Progenitor cell of endocrine pancreas (in vitro differentiated cells): ENCODE results near the gene CTDSPL. TPM values are rescaled to one million over a fixed set of nuclear protein-coding genes. Genes with fewer than 3 reads are reported as not detected.

Source experiments
- DNase-seq: peaks from one replicate; pipeline ENCODE4 v3.0.0; 2021; ENCODE audit warnings: low spot score; ENCODE audit not compliant: unreplicated experiment
- H3K27ac Mint-ChIP-seq: 2 replicates; pipeline ENCODE4 v1.8.0; 2021; ENCODE audit warnings: mild to moderate bottlenecking, moderate library complexity, mixed read lengths
- H3K27me3 Mint-ChIP-seq: 2 replicates; pipeline ENCODE4 v1.8.0; 2021; ENCODE audit warnings: mixed read lengths
- H3K36me3 Mint-ChIP-seq: 2 replicates; pipeline ENCODE4 v1.8.0; 2022; ENCODE audit warnings: mixed read lengths; ENCODE audit not compliant: insufficient read depth
- H3K4me1 Mint-ChIP-seq: 2 replicates; pipeline ENCODE4 v1.8.0; 2021; ENCODE audit warnings: low read depth, mixed read lengths
- H3K4me3 Mint-ChIP-seq: 2 replicates; pipeline ENCODE4 v1.8.0; 2021; ENCODE audit warnings: low read depth, mild to moderate bottlenecking, moderate library complexity, mixed read lengths
- H3K9me3 Mint-ChIP-seq: 2 replicates; pipeline ENCODE4 v1.8.0; 2021; ENCODE audit warnings: low read depth, mixed read lengths
- CTCF ChIP-seq: fragments of 200-600 bp; sonication (generic); IDR thresholded peaks from one replicate; pipeline ENCODE4 v1.5.0; 2021; ENCODE audit warnings: antibody characterized with exemption, mild to moderate bottlenecking; ENCODE audit not compliant: unreplicated experiment
- total RNA-seq: library from RNA; stranded (reverse); gene quantifications from 2 replicates; pipeline ENCODE4 v1.2.1, GENCODE V29; 2021

Gene CTDSPL
- total RNA-seq, 1 donor from 2014 or later = 53.3 TPM

GRCh38 chr3:38000242-38000916 lies 138.7 kb downstream of the CTDSPL start:
- no peaks in the 10 kb centered on the region for H3K9me3 Mint-ChIP-seq
- no peak overlapping the region for H3K4me3 Mint-ChIP-seq
- H3K27ac Mint-ChIP-seq = no peak overlapping the region
- H3K4me1 Mint-ChIP-seq = peaks cover 25% of the 10 kb centered on the region
- H3K36me3 Mint-ChIP-seq = peaks cover 2% of the 10 kb centered on the region
- H3K27me3 Mint-ChIP-seq = peaks cover 3% of the 10 kb centered on the region
- TF ChIP-seq CTCF = no peak
- no peak for DNase-seq

GRCh38 chr3:38000965-38001455 lies 139.3 kb downstream of the CTDSPL start:
- Mint-ChIP-seq H3K4me3 (no peak overlapping the region), H3K36me3 (peaks cover 2% of the 10 kb centered on the region), H3K27ac (no peak overlapping the region), H3K9me3 (no peaks in the 10 kb centered on the region), H3K4me1 (peaks cover 27% of the 10 kb centered on the region), H3K27me3 (peaks cover 3% of the 10 kb centered on the region)
- no peak for DNase-seq
- no peak for TF ChIP-seq CTCF

GRCh38 chr3:38001456-38002081 lies 139.9 kb downstream of the CTDSPL start:
- H3K36me3 Mint-ChIP-seq = peaks cover 2% of the 10 kb centered on the region
- H3K27me3 Mint-ChIP-seq = peaks cover 3% of the 10 kb centered on the region
- H3K27ac Mint-ChIP-seq = no peak overlapping the region
- no peak for DNase-seq
- H3K4me3 Mint-ChIP-seq = no peak overlapping the region
- H3K9me3 Mint-ChIP-seq = no peaks in the 10 kb centered on the region
- peaks cover 27% of the 10 kb centered on the region for H3K4me1 Mint-ChIP-seq
- peak; percentile 45 for TF ChIP-seq CTCF

GRCh38 chr3:38002291-38002876 lies 140.7 kb downstream of the CTDSPL start:
- Mint-ChIP-seq H3K27ac (no peak overlapping the region), H3K4me3 (no peak overlapping the region), H3K36me3 (peaks cover 2% of the 10 kb centered on the region), H3K9me3 (no peaks in the 10 kb centered on the region), H3K27me3 (peaks cover 3% of the 10 kb centered on the region), H3K4me1 (peaks cover 26% of the 10 kb centered on the region)
- DNase-seq = no peak
- no peak for TF ChIP-seq CTCF

DNA sequence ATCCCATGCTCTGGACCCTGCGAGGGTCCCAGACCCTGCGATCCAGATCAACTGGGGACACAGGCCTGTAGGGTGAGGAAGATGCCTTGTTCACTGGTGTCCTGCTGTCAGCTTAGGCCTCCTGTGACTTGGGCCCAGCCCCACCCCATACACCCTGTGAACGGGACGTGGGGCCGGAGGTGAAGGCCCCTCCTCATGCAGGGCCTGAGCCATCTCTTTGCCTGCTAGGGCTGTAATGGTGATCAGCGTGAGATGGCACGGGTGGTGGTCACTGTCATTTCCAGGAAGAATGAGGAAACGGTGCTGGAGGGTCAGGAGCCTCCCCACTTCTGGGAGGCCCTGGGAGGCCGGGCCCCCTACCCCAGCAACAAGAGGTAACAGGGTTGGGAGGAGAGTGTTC lies 141.3 kb downstream of the CTDSPL start:
- Mint-ChIP-seq H3K4me3 (no peak overlapping the region), H3K36me3 (peaks cover 2% of the 10 kb centered on the region), H3K27ac (peak overlapping the region; percentile 81), H3K27me3 (peaks cover 3% of the 10 kb centered on the region), H3K4me1 (peaks cover 26% of the 10 kb centered on the region), H3K9me3 (no peaks in the 10 kb centered on the region)
- no peak for DNase-seq
- TF ChIP-seq CTCF = no peak
